ENCODE data around the gene KAZN.
A peak's percentile ranks its signal among the peaks of the same experiment; 100 is the strongest.

The KAZN gene

DNA sequence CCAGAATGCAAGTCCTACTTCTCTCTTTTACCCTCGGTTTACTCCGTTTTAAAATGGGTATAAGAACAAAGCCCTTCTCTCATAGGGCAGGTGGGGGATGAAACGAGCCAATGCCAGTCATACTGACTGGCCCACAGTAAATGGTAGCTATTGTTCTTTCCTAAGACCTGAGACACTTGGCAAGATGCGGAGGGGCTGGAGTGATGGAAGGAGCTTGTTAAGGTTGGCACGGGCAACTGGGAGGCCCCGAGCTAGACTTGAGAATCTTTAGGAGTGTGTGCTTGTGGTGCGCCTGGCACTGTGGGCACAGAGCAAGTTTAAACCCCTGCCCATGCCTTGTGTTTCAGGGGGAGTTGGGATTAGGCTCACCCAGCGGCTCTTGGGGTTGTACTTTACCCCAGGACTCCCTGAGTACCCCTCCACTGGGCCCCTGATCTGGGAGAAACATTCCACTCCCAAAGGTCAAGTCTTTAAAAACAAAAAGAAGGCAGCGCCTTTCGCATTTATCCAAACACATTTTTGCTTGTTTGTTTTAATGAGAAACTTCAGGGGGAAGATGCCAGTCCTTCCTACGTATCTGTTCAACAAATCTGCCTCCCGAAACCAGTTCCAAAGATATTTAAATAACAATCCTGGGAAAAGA, 314.5 kb downstream of the KAZN start:
- TF ChIP-seq, protein P1, sequence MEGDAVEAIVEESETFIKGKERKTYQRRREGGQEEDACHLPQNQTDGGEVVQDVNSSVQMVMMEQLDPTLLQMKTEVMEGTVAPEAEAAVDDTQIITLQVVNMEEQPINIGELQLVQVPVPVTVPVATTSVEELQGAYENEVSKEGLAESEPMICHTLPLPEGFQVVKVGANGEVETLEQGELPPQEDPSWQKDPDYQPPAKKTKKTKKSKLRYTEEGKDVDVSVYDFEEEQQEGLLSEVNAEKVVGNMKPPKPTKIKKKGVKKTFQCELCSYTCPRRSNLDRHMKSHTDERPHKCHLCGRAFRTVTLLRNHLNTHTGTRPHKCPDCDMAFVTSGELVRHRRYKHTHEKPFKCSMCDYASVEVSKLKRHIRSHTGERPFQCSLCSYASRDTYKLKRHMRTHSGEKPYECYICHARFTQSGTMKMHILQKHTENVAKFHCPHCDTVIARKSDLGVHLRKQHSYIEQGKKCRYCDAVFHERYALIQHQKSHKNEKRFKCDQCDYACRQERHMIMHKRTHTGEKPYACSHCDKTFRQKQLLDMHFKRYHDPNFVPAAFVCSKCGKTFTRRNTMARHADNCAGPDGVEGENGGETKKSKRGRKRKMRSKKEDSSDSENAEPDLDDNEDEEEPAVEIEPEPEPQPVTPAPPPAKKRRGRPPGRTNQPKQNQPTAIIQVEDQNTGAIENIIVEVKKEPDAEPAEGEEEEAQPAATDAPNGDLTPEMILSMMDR (IDR thresholded peaks at IDR 0.05; ENCODE audit: insufficient read depth, low read depth, low read length, missing control alignments) = no peak
- no peak overlapping the region for H3K4me3 ChIP-seq (ENCODE audit: low read depth, low read length)
- DNase-seq (ENCODE audit: low read depth) = no peak

DNA sequence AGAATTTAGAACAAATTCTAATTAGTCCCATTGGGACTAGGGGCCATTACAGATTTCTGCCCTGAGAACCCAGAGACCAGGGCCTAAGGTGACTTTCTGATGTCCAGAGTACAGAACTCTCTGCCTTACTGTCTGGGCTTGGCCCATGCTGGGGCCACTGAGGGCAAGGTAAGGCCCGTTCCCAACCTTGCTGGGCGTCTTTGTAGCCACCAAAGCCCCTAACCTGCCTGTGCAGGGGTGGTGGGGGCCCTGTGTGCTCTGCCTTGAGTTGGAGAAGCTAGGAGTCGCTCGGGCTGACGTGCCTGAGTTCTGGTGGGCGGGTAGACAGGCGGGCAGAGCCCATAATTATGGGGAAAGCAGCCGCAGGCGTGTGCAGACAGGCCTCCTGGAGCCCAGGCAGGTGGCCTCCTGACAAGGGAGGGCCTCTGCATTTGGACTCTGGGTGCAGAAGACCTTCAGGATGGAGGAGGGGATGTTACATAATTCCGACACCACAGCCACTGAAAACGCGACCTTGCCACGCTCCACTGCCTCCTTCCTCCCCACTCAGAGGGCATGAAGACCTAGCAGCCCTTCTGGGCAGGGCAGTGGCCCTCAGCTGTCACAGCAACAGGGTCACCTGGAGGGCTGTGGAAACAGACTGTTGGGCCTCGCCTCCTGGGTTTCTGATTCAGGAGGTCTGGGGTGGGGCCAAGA, 315.1 kb downstream of the KAZN start:
- TF ChIP-seq, protein P1 (IDR thresholded peaks at IDR 0.05; ENCODE audit: insufficient read depth, low read depth, low read length, missing control alignments) = no peak
- no peak overlapping the region for H3K4me3 ChIP-seq (ENCODE audit: low read depth, low read length)
- peak; percentile 92 for DNase-seq (ENCODE audit: low read depth)

GRCh38 chr1:14914351-14914988, 316.0 kb downstream of the KAZN start:
- DNase-seq (ENCODE audit: low read depth) = no peak
- TF ChIP-seq, protein P1 (IDR thresholded peaks at IDR 0.05; ENCODE audit: insufficient read depth, low read depth, low read length, missing control alignments) = no peak

DNA sequence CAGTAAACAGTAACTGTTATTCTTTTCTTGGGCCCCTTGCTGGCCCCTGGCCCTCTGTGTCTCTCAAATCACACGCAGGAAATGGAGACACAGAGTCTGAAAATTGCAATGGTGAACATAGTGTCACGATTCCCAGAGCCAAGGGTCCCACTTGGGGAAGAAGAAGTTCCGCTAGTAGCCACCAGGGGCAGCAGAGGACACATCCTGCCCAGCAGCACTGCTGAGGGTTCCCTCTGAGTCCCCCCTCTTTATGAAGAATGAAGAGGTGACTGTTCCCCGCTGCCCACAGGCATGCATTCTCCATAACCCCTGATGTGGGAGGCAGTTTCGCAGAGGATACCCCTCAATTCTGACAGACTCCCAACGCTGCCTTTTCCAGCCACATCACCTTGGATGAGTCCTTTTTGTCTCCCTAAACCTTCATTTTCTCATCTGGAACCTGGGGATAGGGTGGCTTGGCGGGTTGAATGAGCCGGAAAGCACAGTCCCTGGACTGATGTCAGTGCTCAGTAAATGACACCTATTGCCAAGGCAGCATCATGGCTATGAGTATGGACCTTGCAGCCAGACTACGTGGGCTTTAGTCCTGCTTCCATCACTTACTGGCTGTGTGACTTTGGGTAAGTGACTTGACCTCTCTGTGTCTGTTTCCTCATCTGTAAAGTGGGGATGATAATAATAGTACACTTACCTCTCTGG, 317.0 kb downstream of the KAZN start:
- no peak overlapping the region for H3K4me3 ChIP-seq (ENCODE audit: low read depth, low read length)
- TF ChIP-seq, protein P1 (IDR thresholded peaks at IDR 0.05; ENCODE audit: insufficient read depth, low read depth, low read length, missing control alignments) = peak; percentile 91
- peak; percentile 58 for DNase-seq (ENCODE audit: low read depth)

More at GRCh38 chr1:14914351-14914988, 316.0 kb downstream of the KAZN start:
- H3K4me3 ChIP-seq (ENCODE audit: low read depth, low read length) = no peak overlapping the region

GRCh38 chr1:14919289-14919688, 320.8 kb downstream of the KAZN start:
- no peak overlapping the region for H3K4me3 ChIP-seq (ENCODE audit: low read depth, low read length)
- TF ChIP-seq, protein P1 (IDR thresholded peaks at IDR 0.05; ENCODE audit: insufficient read depth, low read depth, low read length, missing control alignments) = no peak

GRCh38 chr1:14919751-14920150, 321.3 kb downstream of the KAZN start:
- DNase-seq (ENCODE audit: low read depth) = no peak
- TF ChIP-seq, protein P1 (IDR thresholded peaks at IDR 0.05; ENCODE audit: insufficient read depth, low read depth, low read length, missing control alignments) = no peak
- no peak overlapping the region for H3K4me3 ChIP-seq (ENCODE audit: low read depth, low read length)

More at GRCh38 chr1:14919289-14919688, 320.8 kb downstream of the KAZN start:
- no peak for DNase-seq (ENCODE audit: low read depth)
